Hepatocyte (in vitro differentiated cells): ENCODE measurements around the gene EIPR1. TPM values are rescaled to one million over a fixed set of nuclear protein-coding genes. Genes with fewer than 3 reads are reported as not detected.
A peak's percentile ranks its signal among the peaks of the same experiment; 100 is the strongest.

Experiments
- DNase-seq: peaks from one replicate; pipeline ENCODE4 v3.0.0-alpha.2; 2016; ENCODE audit warnings: low spot score
- H2AFZ ChIP-seq: fragments of 200-600 bp; sonication (generic); 2 replicates; pipeline ENCODE4 v1.6.0; 2016; ENCODE audit warnings: antibody characterized with exemption, mild to moderate bottlenecking
- H3K27ac ChIP-seq: fragments of 200-600 bp; sonication (generic); 2 replicates; pipeline ENCODE4 v1.5.1; 2016; ENCODE audit warnings: mild to moderate bottlenecking
- H3K27me3 ChIP-seq: fragments of 200-600 bp; sonication (generic); 2 replicates; pipeline ENCODE4 v1.6.1; 2016
- H3K36me3 ChIP-seq: fragments of 200-600 bp; sonication (generic); replicated peaks from 2 replicates; pipeline ENCODE4 v1.5.1; 2016; ENCODE audit warnings: low read depth; ENCODE audit not compliant: insufficient read depth
- H3K4me1 ChIP-seq: fragments of 200-600 bp; sonication (generic); 2 replicates; pipeline ENCODE4 v1.5.1; 2016; ENCODE audit warnings: mild to moderate bottlenecking, moderate library complexity; ENCODE audit not compliant: insufficient read depth
- H3K4me2 ChIP-seq: fragments of 200-600 bp; sonication (generic); 2 replicates; pipeline ENCODE4 v1.6.0; 2016
- H3K4me3 ChIP-seq: fragments of 200-600 bp; sonication (generic); 2 replicates; pipeline ENCODE4 v1.5.1; 2016; ENCODE audit warnings: mild to moderate bottlenecking
- H3K79me2 ChIP-seq: fragments of 200-600 bp; sonication (generic); 2 replicates; pipeline ENCODE4 v1.6.0; 2017; ENCODE audit warnings: mild to moderate bottlenecking
- H3K9me2 ChIP-seq: fragments of 200-600 bp; sonication (generic); replicated peaks from 2 replicates; pipeline ENCODE4 v1.6.0; 2017; ENCODE audit warnings: mild to moderate bottlenecking; ENCODE audit not compliant: insufficient read depth
- H3K9me3 ChIP-seq: fragments of 200-600 bp; sonication (generic); 2 replicates; pipeline ENCODE4 v1.5.1; 2016; ENCODE audit warnings: low read depth, mild to moderate bottlenecking
- H4K20me1 ChIP-seq: fragments of 200-600 bp; sonication (generic); 2 replicates; pipeline ENCODE4 v1.6.0; 2016; ENCODE audit warnings: mild to moderate bottlenecking; ENCODE audit not compliant: insufficient read depth, poor library complexity, severe bottlenecking
- EZH2 ChIP-seq: fragments of 200-600 bp; sonication (generic); IDR thresholded peaks from 2 replicates; pipeline ENCODE4 v1.6.1; 2016; ENCODE audit warnings: antibody characterized with exemption, mild to moderate bottlenecking, borderline replicate concordance
- EZH2phosphoT487 ChIP-seq: fragments of 200-600 bp; sonication (generic); IDR thresholded peaks from one replicate; pipeline ENCODE4 v1.6.1; 2018; ENCODE audit warnings: antibody characterized with exemption, mild to moderate bottlenecking, low read depth, moderate library complexity; ENCODE audit not compliant: unreplicated experiment, severe bottlenecking
- WGBS: methylation state at CpG from one replicate; pipeline ENCODE4 v1.1.6; 2016; ENCODE audit warnings: low lambda C conversion rate; ENCODE audit errors: missing lambda C conversion rate; 5-methylcytosine and 5-hydroxymethylcytosine counted together
- polyA plus RNA-seq: library from polyadenylated mRNA; unstranded; fragments of >200 nt; fragmentation: Nextera tagmentation; extraction: Ambion mirVana; gene quantifications from 2 replicates; pipeline ENCODE4 v1.2.1, GENCODE V29; 2016
- total RNA-seq: library from RNA; depleted of rRNA; stranded (reverse); fragments of >200 nt; gene quantifications from 2 replicates; pipeline ENCODE4 v1.2.3, GENCODE V29; 2014
- TF ChIP-seq, protein P1 (sequence below): fragments of 200-600 bp; sonication (generic); IDR thresholded peaks from 2 replicates; pipeline ENCODE4 v1.5.1; 2016; ENCODE audit warnings: antibody characterized with exemption, mild to moderate bottlenecking; ENCODE audit not compliant: poor library complexity

Gene EIPR1
- total and polyA plus RNA-seq, 2 experiments from 2014 or later: 27.4 to 42.3 TPM

GRCh38 chr2:3386448-3386958, 8.9 kb upstream of the EIPR1 start:
- no peak overlapping the region for H3K4me3 ChIP-seq
- 72% methylated on average over 10 of the region's 10 CpGs for WGBS
- H3K27ac ChIP-seq: peak overlapping the region; percentile 55
- H3K79me2 ChIP-seq: peaks cover 63% of the 10 kb centered on the region
- no peaks in the 10 kb centered on the region for H4K20me1 ChIP-seq
- TF ChIP-seq EZH2phosphoT487: no peak
- TF ChIP-seq, protein P1, sequence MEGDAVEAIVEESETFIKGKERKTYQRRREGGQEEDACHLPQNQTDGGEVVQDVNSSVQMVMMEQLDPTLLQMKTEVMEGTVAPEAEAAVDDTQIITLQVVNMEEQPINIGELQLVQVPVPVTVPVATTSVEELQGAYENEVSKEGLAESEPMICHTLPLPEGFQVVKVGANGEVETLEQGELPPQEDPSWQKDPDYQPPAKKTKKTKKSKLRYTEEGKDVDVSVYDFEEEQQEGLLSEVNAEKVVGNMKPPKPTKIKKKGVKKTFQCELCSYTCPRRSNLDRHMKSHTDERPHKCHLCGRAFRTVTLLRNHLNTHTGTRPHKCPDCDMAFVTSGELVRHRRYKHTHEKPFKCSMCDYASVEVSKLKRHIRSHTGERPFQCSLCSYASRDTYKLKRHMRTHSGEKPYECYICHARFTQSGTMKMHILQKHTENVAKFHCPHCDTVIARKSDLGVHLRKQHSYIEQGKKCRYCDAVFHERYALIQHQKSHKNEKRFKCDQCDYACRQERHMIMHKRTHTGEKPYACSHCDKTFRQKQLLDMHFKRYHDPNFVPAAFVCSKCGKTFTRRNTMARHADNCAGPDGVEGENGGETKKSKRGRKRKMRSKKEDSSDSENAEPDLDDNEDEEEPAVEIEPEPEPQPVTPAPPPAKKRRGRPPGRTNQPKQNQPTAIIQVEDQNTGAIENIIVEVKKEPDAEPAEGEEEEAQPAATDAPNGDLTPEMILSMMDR: no peak
- no peak for TF ChIP-seq EZH2
- no peaks in the 10 kb centered on the region for H3K9me3 ChIP-seq
- DNase-seq: no peak
- no peaks in the 10 kb centered on the region for H3K4me1 ChIP-seq
- no peak overlapping the region for H3K4me2 ChIP-seq
- no peak overlapping the region for H2AFZ ChIP-seq
- no peaks in the 10 kb centered on the region for H3K27me3 ChIP-seq
- peaks cover 4% of the 10 kb centered on the region for H3K36me3 ChIP-seq
- no peaks in the 10 kb centered on the region for H3K9me2 ChIP-seq

GRCh38 chr2:3379647-3380534, 2.3 kb upstream of the EIPR1 start, which contains the start of gene TRAPPC12:
Gene TRAPPC12, plus strand, starts transcription at chr2:3379694. Its CDS starts 7,930 bp downstream, at chr2:3387624.
- Histone ChIP-seq H3K79me2 (peaks cover 61% of the 10 kb centered on the region), H2AFZ (peak within 1 kb of the TSS; percentile 66), H3K36me3 (no peaks in the 10 kb centered on the region), H3K27ac (peak within 1 kb of the TSS; percentile 91), H3K4me2 (peak within 1 kb of the TSS; percentile 79), H4K20me1 (no peaks in the 10 kb centered on the region), H3K4me1 (peaks cover 20% of the 10 kb centered on the region), H3K4me3 (peak within 1 kb of the TSS; percentile 56), H3K27me3 (no peaks in the 10 kb centered on the region), H3K9me3 (no peaks in the 10 kb centered on the region), H3K9me2 (no peaks in the 10 kb centered on the region)
- DNase-seq: peak; percentile 96
- 2% methylated on average over 61 of the region's 61 CpGs for WGBS
- TF ChIP-seq EZH2phosphoT487 (no peak), EZH2 (no peak)
- TF ChIP-seq, protein P1: peak; percentile 53

GRCh38 chr2:3379339-3379646, 1.7 kb upstream of the EIPR1 start:
- no peak for DNase-seq
- Histone ChIP-seq H3K79me2 (peaks cover 55% of the 10 kb centered on the region), H3K27me3 (no peaks in the 10 kb centered on the region), H3K9me2 (no peaks in the 10 kb centered on the region), H3K36me3 (no peaks in the 10 kb centered on the region), H3K9me3 (no peaks in the 10 kb centered on the region), H3K4me1 (peaks cover 20% of the 10 kb centered on the region), H3K4me2 (peak overlapping the region; percentile 79), H4K20me1 (no peaks in the 10 kb centered on the region), H3K27ac (peak overlapping the region; percentile 91), H2AFZ (peak overlapping the region; percentile 66), H3K4me3 (peak overlapping the region; percentile 56)
- TF ChIP-seq EZH2phosphoT487 (no peak), EZH2 (no peak)
- TF ChIP-seq, protein P1: no peak
- 6% methylated on average over 8 of the region's 8 CpGs for WGBS
